Neuronal stem cell (in vitro differentiated cells): ENCODE measurements around the gene OPRD1.

Experiments used
- DNase-seq: peaks from one replicate; pipeline ENCODE4 v3.0.0-alpha.2; 2013; ENCODE audit warnings: low spot score
- H2AFZ ChIP-seq: one replicate; pipeline ENCODE4 v1.6.1; 2013; ENCODE audit warnings: mild to moderate bottlenecking, low read length, inconsistent platforms
- H2AK5ac ChIP-seq: 2 replicates; pipeline ENCODE4 v1.6.1; 2013; ENCODE audit warnings: low read depth, mild to moderate bottlenecking, inconsistent platforms, low read length, moderate library complexity, mixed read lengths
- H2BK120ac ChIP-seq: 2 replicates; pipeline ENCODE4 v1.6.1; 2013; ENCODE audit warnings: low read depth, mild to moderate bottlenecking, inconsistent platforms, low read length, moderate library complexity, mixed read lengths
- H2BK12ac ChIP-seq: one replicate; pipeline ENCODE4 v1.6.1; 2013; ENCODE audit warnings: low read length, inconsistent platforms
- H2BK15ac ChIP-seq: 2 replicates; pipeline ENCODE4 v1.6.1; 2013; ENCODE audit warnings: mild to moderate bottlenecking, low read length, inconsistent platforms, mixed read lengths
- H2BK5ac ChIP-seq: one replicate; pipeline ENCODE4 v1.6.1; 2013; ENCODE audit warnings: inconsistent platforms, mild to moderate bottlenecking, low read length, moderate library complexity
- H3K14ac ChIP-seq: one replicate; pipeline ENCODE4 v1.6.1; 2013; ENCODE audit warnings: low read length, inconsistent platforms
- H3K18ac ChIP-seq: 2 replicates; pipeline ENCODE4 v1.6.1; 2013; ENCODE audit warnings: low read length, inconsistent platforms
- H3K23ac ChIP-seq: 2 replicates; pipeline ENCODE4 v1.6.1; 2013; ENCODE audit warnings: low read depth, mild to moderate bottlenecking, mixed read lengths, low read length, inconsistent platforms; ENCODE audit not compliant: poor library complexity
- H3K27ac ChIP-seq: replicated peaks from 3 replicates; pipeline ENCODE4 v1.5.1; 2013; ENCODE audit warnings: low read length, inconsistent platforms
- H3K27me3 ChIP-seq, 3 experiments: 2 replicates each; pipeline ENCODE4 v1.6.1; 2013; ENCODE audit warnings: low read length in 3 of 3, mild to moderate bottlenecking in 2 of 3, inconsistent platforms in 1 of 3, low read depth in 1 of 3, mixed read lengths in 1 of 3, moderate library complexity in 1 of 3; ENCODE audit not compliant: control insufficient read depth in 3 of 3, insufficient read depth in 3 of 3
- H3K36me3 ChIP-seq, 2 donors: replicated peaks in 1 of 2; 2 replicates each; pipeline ENCODE4 v1.6.1; 2013; ENCODE audit warnings: low read length in 2 of 2; ENCODE audit not compliant: control insufficient read depth in 2 of 2, insufficient read depth in 2 of 2
- H3K4ac ChIP-seq: 2 replicates; pipeline ENCODE4 v1.6.1; 2013; ENCODE audit warnings: inconsistent platforms, mild to moderate bottlenecking, low read length, moderate library complexity
- H3K4me1 ChIP-seq, 2 donors: 1 replicate in 1 of 2; 2 replicates in 1 of 2; pipeline ENCODE4 v1.6.1; 2013; ENCODE audit warnings: low read length in 2 of 2, low read depth in 1 of 2; ENCODE audit not compliant: control insufficient read depth in 2 of 2, insufficient read depth in 1 of 2
- H3K4me2 ChIP-seq: one replicate; pipeline ENCODE4 v1.6.1; 2013; ENCODE audit warnings: mild to moderate bottlenecking, low read length, inconsistent platforms; ENCODE audit not compliant: insufficient read depth, poor library complexity, severe bottlenecking
- H3K4me3 ChIP-seq, 2 donors: 2 replicates each; pipeline ENCODE4 v1.5.1; 2013; ENCODE audit warnings: low read length in 2 of 2, mild to moderate bottlenecking in 2 of 2, inconsistent platforms in 1 of 2, moderate library complexity in 1 of 2
- H3K79me1 ChIP-seq: one replicate; pipeline ENCODE4 v1.6.1; 2013; ENCODE audit warnings: low read depth, mild to moderate bottlenecking, inconsistent platforms, low read length, moderate library complexity
- H3K9ac ChIP-seq: one replicate; pipeline ENCODE4 v1.6.1; 2013; ENCODE audit warnings: mild to moderate bottlenecking, low read depth, low read length, inconsistent platforms; ENCODE audit not compliant: poor library complexity
- H3K9me3 ChIP-seq, 2 donors: replicated peaks in 1 of 2; 2 replicates each; pipeline versions ENCODE3 to v1.6.1; 2013; ENCODE audit warnings: low read length in 2 of 2, mild to moderate bottlenecking in 2 of 2, inconsistent platforms in 1 of 2, low read depth in 1 of 2, mixed read lengths in 1 of 2, moderate library complexity in 1 of 2; ENCODE audit not compliant: control insufficient read depth in 2 of 2, insufficient read depth in 1 of 2
- H4K8ac ChIP-seq: one replicate; pipeline ENCODE4 v1.6.1; 2013; ENCODE audit warnings: low read depth, mild to moderate bottlenecking, inconsistent platforms, low read length, moderate library complexity
- H4K91ac ChIP-seq: one replicate; pipeline ENCODE4 v1.6.1; 2013; ENCODE audit warnings: low read length, low read depth, mild to moderate bottlenecking, inconsistent platforms; ENCODE audit not compliant: poor library complexity
- WGBS, 2 donors: extraction: QIAGEN DNeasy Blood & Tissue Kit; methylation state at CpG; one replicate each; pipeline ENCODE4 v1.1.7; 2013; ENCODE audit warnings: missing lambda C conversion rate in 2 of 2, mixed read lengths in 1 of 2; ENCODE audit not compliant: insufficient read length in 2 of 2, insufficient replicate concordance in 1 of 2; ENCODE audit errors: extremely low coverage in 2 of 2; 5-methylcytosine and 5-hydroxymethylcytosine counted together

Gene OPRD1

GRCh38 chr1:28914228-28915030, 102.5 kb downstream of the OPRD1 start, which contains the start of gene EPB41:
Gene EPB41, plus strand, starts transcription at chr1:28914569. Its CDS starts 72,869 bp downstream, at chr1:28987438.
- Histone ChIP-seq H3K36me3 (peaks cover 0 to 5% of the 10 kb centered on the region in 2 donors), H2BK120ac (no peak within 1 kb of the TSS), H4K8ac (no peak within 1 kb of the TSS), H3K4me2 (peak within 1 kb of the TSS; percentile 61), H3K27ac (peak within 1 kb of the TSS; percentile 94), H3K9ac (peak within 1 kb of the TSS; percentile 98), H2AFZ (peak within 1 kb of the TSS; percentile 97), H2AK5ac (no peak within 1 kb of the TSS), H3K4ac (no peak within 1 kb of the TSS), H4K91ac (no peak within 1 kb of the TSS), H3K9me3 (no peaks in the 10 kb centered on the region), H3K4me3 (peak within 1 kb of the TSS; percentile 92 to 93), H2BK15ac (no peak within 1 kb of the TSS), H3K14ac (peak within 1 kb of the TSS; percentile 94), H3K18ac (peak within 1 kb of the TSS; percentile 98), H3K79me1 (no peaks in the 10 kb centered on the region), H3K27me3 (no peaks in the 10 kb centered on the region), H3K23ac (peak within 1 kb of the TSS; percentile 92), H2BK5ac (peak within 1 kb of the TSS; percentile 70), H2BK12ac (peak within 1 kb of the TSS; percentile 63), H3K4me1 (peaks cover 9 to 12% of the 10 kb centered on the region in 2 donors)
- WGBS, 2 donors = no CpG with 5 or more reads among the region's 95 CpGs
- peak; percentile 97 for DNase-seq

DNA sequence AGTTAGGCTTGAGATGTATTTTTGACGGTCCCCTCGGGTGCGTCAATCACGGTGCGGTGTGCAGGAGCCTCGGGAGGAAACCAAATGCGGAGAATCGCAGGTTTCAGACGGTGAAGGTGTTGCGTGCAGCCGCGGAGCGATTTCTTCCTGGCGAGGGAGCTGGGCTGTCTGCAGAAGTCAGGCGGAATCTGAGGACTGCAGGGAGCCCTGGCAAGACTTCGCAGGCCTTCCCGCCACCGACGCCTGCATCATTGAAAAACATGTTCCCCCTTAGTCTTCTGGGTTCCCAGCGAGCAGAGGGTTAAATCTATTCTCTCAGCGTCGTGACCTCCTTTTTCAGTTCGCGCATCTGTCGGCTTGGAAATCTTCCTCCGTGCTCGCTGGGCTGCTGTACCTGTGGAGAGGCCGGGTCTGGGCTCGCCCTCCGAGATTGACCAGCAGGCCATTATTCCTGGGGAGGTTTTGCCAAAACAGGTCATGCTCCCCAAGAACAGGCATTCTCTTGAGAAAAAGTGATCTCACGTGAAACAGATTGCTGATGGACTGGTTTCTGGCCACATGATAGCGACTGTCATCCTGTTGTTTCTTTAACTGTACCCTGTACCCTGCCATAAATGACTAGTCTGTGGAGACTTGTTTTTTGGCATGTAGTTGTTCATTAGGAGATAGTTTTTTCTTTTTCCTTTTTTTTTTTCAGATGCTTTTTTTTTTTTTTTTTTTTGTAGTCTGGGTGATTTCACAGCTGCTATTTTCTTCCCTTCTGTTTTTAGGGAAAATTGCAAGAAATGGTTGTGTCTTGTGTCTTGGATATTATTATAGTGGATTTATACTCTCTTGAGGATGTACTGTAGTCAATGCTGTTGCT, 103.3 kb downstream of the OPRD1 start:
- H3K4me3 ChIP-seq = peak overlapping the region; percentile 92 to 93
- no peak overlapping the region for H4K8ac ChIP-seq
- WGBS, 2 donors = no CpG with 5 or more reads among the region's 32 CpGs
- peaks cover 9 to 12% of the 10 kb centered on the region in 2 donors for H3K4me1 ChIP-seq
- no peaks in the 10 kb centered on the region for H3K79me1 ChIP-seq
- H3K27me3 ChIP-seq = no peaks in the 10 kb centered on the region
- DNase-seq = peak; percentile 45
- peak overlapping the region; percentile 97 for H2AFZ ChIP-seq
- H3K14ac ChIP-seq = peak overlapping the region; percentile 94
- H2BK120ac ChIP-seq = no peak overlapping the region
- H4K91ac ChIP-seq = no peak overlapping the region
- no peaks in the 10 kb centered on the region for H3K9me3 ChIP-seq
- peak overlapping the region; percentile 61 for H3K4me2 ChIP-seq
- H3K18ac ChIP-seq = peak overlapping the region; percentile 98
- H3K4ac ChIP-seq = no peak overlapping the region
- peak overlapping the region; percentile 92 for H3K23ac ChIP-seq
- H2BK15ac ChIP-seq = no peak overlapping the region
- H3K9ac ChIP-seq = peak overlapping the region; percentile 98
- H2BK5ac ChIP-seq = peak overlapping the region; percentile 70
- no peak overlapping the region for H2BK12ac ChIP-seq
- H3K36me3 ChIP-seq = peaks cover 0 to 5% of the 10 kb centered on the region in 2 donors
- H2AK5ac ChIP-seq = no peak overlapping the region
- H3K27ac ChIP-seq = peak overlapping the region; percentile 94

- no peak overlapping the region for H2AFZ ChIP-seq
- H4K8ac ChIP-seq = no peak overlapping the region
- no peaks in the 10 kb centered on the region for H3K9me3 ChIP-seq
- WGBS, 2 donors = no CpG with 5 or more reads among the region's 2 CpGs
- H3K4ac ChIP-seq = no peak overlapping the region
- H3K23ac ChIP-seq = no peak overlapping the region
- H3K4me1 ChIP-seq = peaks cover 9 to 12% of the 10 kb centered on the region in 2 donors
- H3K4me3 ChIP-seq = no peak overlapping the region
- peaks cover 0 to 5% of the 10 kb centered on the region in 2 donors for H3K36me3 ChIP-seq
- no peak for DNase-seq
- H3K27ac ChIP-seq = no peak overlapping the region
- no peak overlapping the region for H3K4me2 ChIP-seq
- H3K79me1 ChIP-seq = no peaks in the 10 kb centered on the region
- no peak overlapping the region for H2BK15ac ChIP-seq
- no peak overlapping the region for H3K14ac ChIP-seq
- no peaks in the 10 kb centered on the region for H3K27me3 ChIP-seq
- no peak overlapping the region for H2BK5ac ChIP-seq
- no peak overlapping the region for H4K91ac ChIP-seq
- no peak overlapping the region for H2BK120ac ChIP-seq
- H2AK5ac ChIP-seq = no peak overlapping the region
- H2BK12ac ChIP-seq = no peak overlapping the region
- H3K9ac ChIP-seq = peak overlapping the region; percentile 21
- H3K18ac ChIP-seq = no peak overlapping the region
Measured at GRCh38 chr1:28917757-28918118, 105.8 kb downstream of the OPRD1 start.
